ENCODE results near the gene PTPN3. TPM values are rescaled to one million over a fixed set of nuclear protein-coding genes. Genes with fewer than 3 reads are reported as not detected.

PTPN3 gene
- polyA plus RNA-seq, 3 donors, result not detected

DNA sequence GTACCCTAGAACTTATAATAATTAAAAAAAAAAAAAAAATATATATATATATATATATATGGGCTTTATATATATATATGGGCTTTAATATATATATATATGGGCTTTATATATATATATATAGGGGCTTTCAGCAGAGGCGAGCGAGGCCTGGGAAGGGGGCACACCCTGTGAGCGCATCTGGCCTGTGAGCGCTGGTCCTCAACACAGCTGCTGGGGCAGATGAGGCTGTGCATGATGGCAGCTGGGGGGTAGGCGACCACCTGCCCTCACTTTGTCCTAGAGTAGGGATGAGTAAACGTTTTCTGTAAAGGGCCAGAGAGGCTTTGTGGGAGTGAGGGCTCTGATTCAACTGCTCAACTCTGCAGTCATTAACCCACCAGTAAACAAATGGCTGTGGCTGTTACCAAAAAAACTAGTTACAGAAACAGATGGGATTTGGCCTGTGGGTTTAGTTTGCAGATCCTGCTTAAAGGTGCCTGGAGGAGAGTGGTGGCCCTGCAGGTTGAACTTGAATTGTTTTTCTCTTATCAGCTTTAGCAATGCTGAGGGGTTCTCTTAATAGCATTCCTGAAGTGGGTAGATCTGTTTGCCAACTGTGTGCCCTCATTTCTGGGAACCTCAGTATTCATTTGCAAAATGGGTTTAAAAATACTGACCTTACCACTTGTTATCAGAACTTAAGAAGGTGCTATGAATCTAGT lies 89.2 kb downstream of the PTPN3 start:
- WGBS (ENCODE audit: insufficient coverage), result 100% methylated on average over 2 of the region's 6 CpGs
- no peaks in the 10 kb centered on the region for H3K9me3 ChIP-seq (replicated peaks in 1 of 2; ENCODE audit: control insufficient read depth in 1 of 2, insufficient read depth in 1 of 2, low read length in 2 of 2)
- Mint-ChIP-seq H3K27me3 (ENCODE audit: low read depth in 3 of 3) (peaks cover 9 to 32% (median 22%) of the 10 kb centered on the region in 3 donors), H3K9me3 (peaks cover 0 to 1% (median 0%) of the 10 kb centered on the region in 7 donors), H3K4me1 (no peaks in the 10 kb centered on the region), H3K36me3 (no peaks in the 10 kb centered on the region), H3K4me3 (no peak overlapping the region), H3K27ac (peak overlapping the region in 1 of 7 donors; percentile 64)
- H2AFZ ChIP-seq (ENCODE audit: insufficient read depth, low read depth, low read length, poor library complexity, severe bottlenecking), result no peak overlapping the region
- H3K4me3 ChIP-seq (replicated peaks in 1 of 3; ENCODE audit: low read depth in 2 of 3, low read length in 3 of 3), result no peak overlapping the region
- intact Hi-C loops (cut with micrococcal nuclease), result no loop called here
- no peaks in the 10 kb centered on the region for H3K36me3 ChIP-seq (replicated peaks in 1 of 2; ENCODE audit: control insufficient read depth in 1 of 2, insufficient read depth in 2 of 2, low read length in 2 of 2)
- TF ChIP-seq, protein P1, sequence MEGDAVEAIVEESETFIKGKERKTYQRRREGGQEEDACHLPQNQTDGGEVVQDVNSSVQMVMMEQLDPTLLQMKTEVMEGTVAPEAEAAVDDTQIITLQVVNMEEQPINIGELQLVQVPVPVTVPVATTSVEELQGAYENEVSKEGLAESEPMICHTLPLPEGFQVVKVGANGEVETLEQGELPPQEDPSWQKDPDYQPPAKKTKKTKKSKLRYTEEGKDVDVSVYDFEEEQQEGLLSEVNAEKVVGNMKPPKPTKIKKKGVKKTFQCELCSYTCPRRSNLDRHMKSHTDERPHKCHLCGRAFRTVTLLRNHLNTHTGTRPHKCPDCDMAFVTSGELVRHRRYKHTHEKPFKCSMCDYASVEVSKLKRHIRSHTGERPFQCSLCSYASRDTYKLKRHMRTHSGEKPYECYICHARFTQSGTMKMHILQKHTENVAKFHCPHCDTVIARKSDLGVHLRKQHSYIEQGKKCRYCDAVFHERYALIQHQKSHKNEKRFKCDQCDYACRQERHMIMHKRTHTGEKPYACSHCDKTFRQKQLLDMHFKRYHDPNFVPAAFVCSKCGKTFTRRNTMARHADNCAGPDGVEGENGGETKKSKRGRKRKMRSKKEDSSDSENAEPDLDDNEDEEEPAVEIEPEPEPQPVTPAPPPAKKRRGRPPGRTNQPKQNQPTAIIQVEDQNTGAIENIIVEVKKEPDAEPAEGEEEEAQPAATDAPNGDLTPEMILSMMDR (IDR thresholded peaks at IDR 0.05), result no peak
- H3K79me2 ChIP-seq (ENCODE audit: insufficient read depth, low read length), result no peaks in the 10 kb centered on the region
- no peaks in the 10 kb centered on the region for H3K4me1 ChIP-seq (ENCODE audit: control insufficient read depth in 1 of 2, insufficient read depth in 2 of 2, low read length in 2 of 2)
- no peak overlapping the region for H3K4me2 ChIP-seq (replicated peaks; ENCODE audit: extremely low read depth, low read length, poor library complexity, severe bottlenecking)
- no peak overlapping the region for H3K9ac ChIP-seq (ENCODE audit: insufficient read depth, low read length, poor library complexity, severe bottlenecking)
- H3K27me3 ChIP-seq (ENCODE audit: control insufficient read depth in 2 of 2, insufficient read depth in 2 of 2, low read length in 2 of 2), result peaks cover 0 to under 1% of the 10 kb centered on the region in 2 donors
- no peaks in the 10 kb centered on the region for H4K20me1 ChIP-seq (ENCODE audit: insufficient read depth, low read length)
- H3K27ac ChIP-seq (ENCODE audit: low read depth in 1 of 2, low read length in 2 of 2), result no peak overlapping the region
- no peak for DNase-seq

DNA sequence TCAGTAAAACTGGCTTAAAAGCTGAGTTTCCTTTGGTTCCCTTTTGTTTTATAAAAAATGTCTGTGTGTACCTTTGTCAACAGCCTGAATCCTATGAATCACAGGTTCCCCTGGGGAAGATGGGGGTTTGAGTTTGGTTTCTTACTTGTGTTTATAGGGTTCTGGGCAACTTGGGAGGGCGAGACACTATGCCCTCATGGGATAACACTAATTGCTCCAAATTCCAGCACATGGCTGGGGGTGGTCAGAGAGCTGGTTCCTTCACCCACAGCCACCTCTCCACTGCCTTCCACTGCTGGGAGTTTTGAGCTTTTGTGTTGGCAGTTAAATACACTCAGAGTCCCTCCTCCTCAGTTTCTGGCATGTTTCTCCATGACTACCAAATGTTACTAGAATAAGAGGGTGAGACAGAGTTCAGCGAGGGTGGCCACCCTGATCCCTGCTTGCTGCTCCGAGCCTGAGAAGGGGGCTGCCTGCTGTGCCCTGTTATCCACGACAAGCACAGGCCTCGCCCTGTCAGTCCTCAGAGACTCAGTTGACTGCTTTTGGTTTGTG lies 94.3 kb downstream of the PTPN3 start:
- no peak overlapping the region for H3K4me3 Mint-ChIP-seq
- H3K36me3 Mint-ChIP-seq, result no peaks in the 10 kb centered on the region
- H3K4me2 ChIP-seq (replicated peaks; ENCODE audit: extremely low read depth, low read length, poor library complexity, severe bottlenecking), result no peak overlapping the region
- H4K20me1 ChIP-seq (ENCODE audit: insufficient read depth, low read length), result no peaks in the 10 kb centered on the region
- no peaks in the 10 kb centered on the region for H3K9me3 Mint-ChIP-seq
- peaks cover 12 to 37% (median 15%) of the 10 kb centered on the region in 3 donors for H3K27me3 Mint-ChIP-seq (ENCODE audit: low read depth in 3 of 3)
- no peak overlapping the region for H3K4me3 ChIP-seq (replicated peaks in 1 of 3; ENCODE audit: low read depth in 2 of 3, low read length in 3 of 3)
- H3K27ac Mint-ChIP-seq, result no peak overlapping the region
- peaks cover 0 to 5% of the 10 kb centered on the region in 2 donors for H3K27me3 ChIP-seq (ENCODE audit: control insufficient read depth in 2 of 2, insufficient read depth in 2 of 2, low read length in 2 of 2)
- no peak overlapping the region for H3K9ac ChIP-seq (ENCODE audit: insufficient read depth, low read length, poor library complexity, severe bottlenecking)
- H3K79me2 ChIP-seq (ENCODE audit: insufficient read depth, low read length), result no peaks in the 10 kb centered on the region
- H2AFZ ChIP-seq (ENCODE audit: insufficient read depth, low read depth, low read length, poor library complexity, severe bottlenecking), result no peak overlapping the region
- no peaks in the 10 kb centered on the region for H3K4me1 Mint-ChIP-seq
- no peaks in the 10 kb centered on the region for H3K4me1 ChIP-seq (ENCODE audit: control insufficient read depth in 1 of 2, insufficient read depth in 2 of 2, low read length in 2 of 2)
- no peaks in the 10 kb centered on the region for H3K9me3 ChIP-seq (replicated peaks in 1 of 2; ENCODE audit: control insufficient read depth in 1 of 2, insufficient read depth in 1 of 2, low read length in 2 of 2)
- no peak overlapping the region for H3K27ac ChIP-seq (ENCODE audit: low read depth in 1 of 2, low read length in 2 of 2)
- TF ChIP-seq, protein P1 (IDR thresholded peaks at IDR 0.05), result no peak
- intact Hi-C loops (cut with micrococcal nuclease), result no loop called here
- WGBS (ENCODE audit: insufficient coverage), result 75% methylated on average over 4 of the region's 5 CpGs
- no peaks in the 10 kb centered on the region for H3K36me3 ChIP-seq (replicated peaks in 1 of 2; ENCODE audit: control insufficient read depth in 1 of 2, insufficient read depth in 2 of 2, low read length in 2 of 2)
- no peak for DNase-seq

All from CD14-positive monocyte (primary cell).